ENCODE measurements around the gene GPR119.
"Not testable (repeated sequence)": the region's sequence is repeated elsewhere in the genome, so short reads cannot be mapped to it uniquely, and the experiment has no call there.

The GPR119 gene

GRCh38 chrX:130385520-130385919 lies at the start of gene GPR119:
Gene GPR119 (minus strand): TSS chrX:130385674. CDS start chrX:130385447, 227 bp downstream.
- no peak for DNase-seq (ENCODE audit: low spot score)

GRCh38 chrX:130429236-130429635 lies 43.8 kb upstream of the GPR119 start:
- DNase-seq (ENCODE audit: low spot score), result not testable (repeated sequence)

DNA sequence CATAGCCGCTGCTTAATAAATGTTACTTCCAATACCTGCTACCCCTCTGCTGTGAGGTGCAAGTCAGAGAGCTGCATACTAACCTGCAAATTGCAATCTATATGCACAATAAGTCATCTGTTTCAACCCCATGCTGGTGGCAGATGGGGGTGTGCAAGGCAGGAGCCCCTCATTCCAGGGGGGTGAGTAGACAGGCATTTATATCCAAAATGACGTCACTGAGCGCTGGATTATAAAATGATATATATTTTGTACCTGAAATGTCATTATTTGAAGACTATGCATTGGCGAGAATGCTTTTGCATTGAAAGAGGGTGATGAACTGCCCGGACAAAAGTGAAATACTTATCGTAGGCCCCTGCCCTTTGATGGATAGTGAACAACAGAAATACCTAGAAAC lies 41.1 kb upstream of the GPR119 start:
- DNase-seq (ENCODE audit: low spot score), result no peak

GRCh38 chrX:130419263-130419662 lies 33.8 kb upstream of the GPR119 start:
- no peak for DNase-seq (ENCODE audit: low spot score)

GRCh38 chrX:130418740-130419139 lies 33.3 kb upstream of the GPR119 start:
- no peak for DNase-seq (ENCODE audit: low spot score)

- no peak for DNase-seq (ENCODE audit: low spot score)
Measured at GRCh38 chrX:130418066-130418465, 32.6 kb upstream of the GPR119 start.

- no peak for DNase-seq (ENCODE audit: low spot score)
Measured at GRCh38 chrX:130416785-130417184, 31.3 kb upstream of the GPR119 start.

- no peak for DNase-seq (ENCODE audit: low spot score)
Measured at GRCh38 chrX:130415201-130415600, 29.7 kb upstream of the GPR119 start.

- no peak for DNase-seq (ENCODE audit: low spot score)
Measured at GRCh38 chrX:130414800-130415199, 29.3 kb upstream of the GPR119 start.

GRCh38 chrX:130413415-130413814 lies 27.9 kb upstream of the GPR119 start:
- DNase-seq (ENCODE audit: low spot score), result no peak

GRCh38 chrX:130402208-130402684 lies 16.8 kb upstream of the GPR119 start:
- no peak for DNase-seq (ENCODE audit: low spot score)

DNA sequence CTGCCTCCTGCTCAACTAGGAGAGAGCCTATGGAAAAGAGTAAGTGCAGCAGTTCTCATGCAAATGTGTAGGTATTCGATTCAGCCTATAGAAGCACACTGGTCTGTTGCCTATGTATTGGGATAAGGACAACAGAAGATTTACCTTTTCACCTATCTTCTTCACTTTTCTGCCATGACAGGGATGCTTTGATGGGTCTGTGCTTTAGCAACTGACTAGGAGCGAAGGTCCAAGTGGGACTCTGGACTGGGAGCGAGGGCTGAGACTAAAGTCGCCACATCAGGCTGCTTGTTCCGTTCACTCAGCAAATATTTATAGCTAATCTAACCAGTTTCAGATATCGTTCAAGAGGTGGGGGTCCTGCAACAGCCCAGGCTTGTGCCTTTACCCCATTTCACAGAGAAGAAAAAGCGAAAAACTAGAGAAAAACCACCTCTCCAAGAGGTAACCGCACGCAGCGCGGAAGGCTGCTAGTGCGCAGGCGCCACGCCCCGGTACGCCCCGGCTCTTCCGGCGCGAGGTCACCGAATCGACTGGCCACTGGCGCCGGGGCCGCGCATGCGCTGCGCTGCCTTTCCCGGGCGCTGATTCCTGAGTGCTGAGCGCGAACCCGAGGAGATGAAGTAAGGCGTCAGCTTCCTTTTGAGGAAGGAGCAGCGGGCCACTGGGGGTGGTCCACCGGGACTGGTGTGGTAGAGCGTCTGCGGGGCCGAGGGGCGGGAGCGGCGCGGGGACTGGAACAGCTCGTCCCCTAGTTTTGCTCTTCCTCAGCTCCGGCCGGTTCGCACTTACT lies 16.1 kb upstream of the GPR119 start, which contains the start of gene RBMX2:
Gene RBMX2 (plus strand): TSS at position 573 of the 793 bp plus-strand sequence. CDS start 46 bp downstream, at position 619.
- DNase-seq (ENCODE audit: low spot score), result peak; percentile 79

- DNase-seq (ENCODE audit: low spot score), result no peak
Measured at GRCh38 chrX:130395341-130395740, 9.9 kb upstream of the GPR119 start.

DNA sequence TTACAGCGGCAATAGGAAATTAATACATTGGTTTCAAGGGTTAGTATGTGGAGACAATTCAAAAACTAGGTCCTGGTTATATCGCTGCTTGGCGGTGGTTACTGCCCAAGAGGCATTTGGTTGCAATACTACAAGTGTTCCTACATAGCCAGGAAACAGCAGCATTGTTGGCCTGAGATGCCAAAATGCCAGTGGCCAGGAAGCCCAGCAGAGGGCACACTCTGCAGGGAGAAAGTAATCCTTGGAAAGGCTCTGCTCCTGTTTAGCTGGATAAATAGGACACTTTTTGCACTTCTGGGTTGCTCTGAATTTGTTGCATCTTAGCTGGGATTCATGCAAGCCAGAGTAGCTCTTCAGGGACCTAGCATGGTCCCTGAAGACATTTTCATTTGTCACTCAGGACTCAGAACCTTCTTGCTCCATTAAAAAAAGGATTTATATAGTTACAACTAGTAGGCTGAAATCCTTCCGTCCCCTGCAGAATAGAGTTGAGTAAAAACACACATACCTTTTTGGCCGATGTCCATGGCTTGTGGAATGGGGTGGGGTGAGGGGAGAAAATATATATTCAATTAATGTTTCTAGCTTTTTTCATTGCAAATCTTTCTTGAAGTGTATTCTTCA lies 8.1 kb upstream of the GPR119 start:
- DNase-seq (ENCODE audit: low spot score), result no peak

- no peak for DNase-seq (ENCODE audit: low spot score)
Measured at GRCh38 chrX:130386408-130386808, 934 bp upstream of the GPR119 start.

GRCh38 chrX:130378024-130378669 lies 7.3 kb downstream of the GPR119 start:
- no peak for DNase-seq (ENCODE audit: low spot score)

- no peak for DNase-seq (ENCODE audit: low spot score)
Measured at GRCh38 chrX:130376077-130376476, 9.4 kb downstream of the GPR119 start.

DNA sequence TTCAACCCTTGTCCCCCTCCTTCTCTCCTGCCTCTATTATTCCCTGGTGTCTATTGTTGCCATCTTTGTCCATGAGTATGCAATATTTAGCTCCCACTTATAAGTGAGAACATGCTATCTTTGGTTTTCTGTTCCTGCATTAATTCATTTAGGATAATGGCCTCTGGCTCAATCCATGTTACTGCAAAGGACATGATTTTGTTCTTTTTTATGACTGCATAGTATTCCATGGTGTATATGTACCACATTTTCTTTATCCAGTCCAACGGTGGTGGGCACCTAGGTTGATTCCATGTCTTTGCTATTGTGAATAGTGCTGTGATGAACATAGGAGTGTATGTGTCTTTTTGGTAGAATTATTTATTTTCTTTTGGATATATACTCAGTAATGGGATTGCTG lies 33.4 kb downstream of the GPR119 start:
- DNase-seq (ENCODE audit: low spot score), result not testable (repeated sequence)

DNA sequence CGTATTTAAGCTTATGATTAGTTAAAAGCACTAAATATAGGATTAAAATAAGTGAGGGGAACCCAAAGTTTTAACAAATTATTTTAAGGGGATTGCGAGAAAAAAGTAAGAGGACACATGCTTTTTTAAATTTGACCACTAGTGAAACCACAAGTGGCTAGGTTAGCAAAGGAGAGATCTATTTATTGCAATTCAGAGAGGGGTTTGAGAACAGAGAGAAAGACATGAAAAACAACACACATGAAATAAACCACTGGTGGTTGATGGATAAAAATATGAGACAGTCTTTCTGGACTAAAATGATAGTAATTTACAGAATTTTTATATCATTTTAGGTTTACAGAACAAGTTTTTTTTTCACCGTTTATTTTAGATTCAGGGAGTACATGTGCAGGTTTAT lies 33.9 kb downstream of the GPR119 start:
- DNase-seq (ENCODE audit: low spot score), result no peak

- no peak for DNase-seq (ENCODE audit: low spot score)
Measured at GRCh38 chrX:130347321-130347720, 38.2 kb downstream of the GPR119 start.

DNA sequence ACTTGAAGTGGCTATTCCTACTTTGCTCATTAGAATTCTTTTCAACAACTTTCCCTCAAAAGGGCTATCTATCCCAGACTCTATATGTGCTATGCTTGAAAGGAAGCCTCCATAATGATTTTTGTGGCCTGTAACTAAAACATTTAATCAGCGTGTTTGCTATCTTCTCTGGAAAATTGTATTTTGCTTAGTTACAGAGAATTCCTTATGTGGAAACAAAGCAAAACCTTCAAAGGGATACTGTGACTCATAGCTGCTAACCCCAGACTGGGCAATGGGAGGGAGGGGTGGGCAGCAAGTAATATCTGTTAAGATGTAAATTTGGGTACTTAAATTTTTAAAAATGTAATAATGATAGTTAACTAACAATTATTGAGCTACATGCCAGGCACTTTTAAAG lies 42.1 kb downstream of the GPR119 start:
- DNase-seq (ENCODE audit: low spot score), result no peak

- DNase-seq (ENCODE audit: low spot score), result no peak
Measured at GRCh38 chrX:130340271-130340670, 45.2 kb downstream of the GPR119 start.

Measured in hematopoietic multipotent progenitor cell treated with erythropoietin and hydrocortisone succinate and interleukin-3 and kit ligand, for 17 days (in vitro differentiated cells).